Measurements from ENCODE around the gene ATXN1.

GRCh38 chr6:16437095-16437494, 324.2 kb downstream of the ATXN1 start:
- TF ChIP-seq CTCF (IDR thresholded peaks at IDR 0.05; ENCODE audit: insufficient read depth, low read length, poor library complexity, severe bottlenecking) (no peak), EZH2phosphoT487 (conservative IDR thresholded peaks at IDR 0.05; ENCODE audit: low read length) (no peak)
